ENCODE measurements around the gene SLCO3A1.

The SLCO3A1 gene

GRCh38 chr15:91916051-91916450 is 62.5 kb downstream of the SLCO3A1 start:
- no peak for FAIRE-seq

GRCh38 chr15:91917686-91918360 is 64.3 kb downstream of the SLCO3A1 start:
- FAIRE-seq = no peak

GRCh38 chr15:91919014-91919534 is 65.6 kb downstream of the SLCO3A1 start:
- FAIRE-seq = no peak

- FAIRE-seq = peak; percentile 74
These were observed 67.8 kb downstream of the SLCO3A1 start for GRCh38 chr15:91921188-91921842.

- no peak for FAIRE-seq
These were observed 68.3 kb downstream of the SLCO3A1 start for GRCh38 chr15:91921843-91922198.

GRCh38 chr15:91922646-91923547 is 69.4 kb downstream of the SLCO3A1 start:
- FAIRE-seq = peak; percentile 45

- FAIRE-seq = no peak
These were observed 70.7 kb downstream of the SLCO3A1 start for GRCh38 chr15:91924183-91924582.

- no peak for FAIRE-seq
These were observed 71.5 kb downstream of the SLCO3A1 start for GRCh38 chr15:91924837-91925495.

GRCh38 chr15:91925794-91926193 is 72.3 kb downstream of the SLCO3A1 start:
- no peak for FAIRE-seq

- FAIRE-seq = no peak
These were observed 73.4 kb downstream of the SLCO3A1 start for GRCh38 chr15:91926908-91927270.

GRCh38 chr15:91927585-91927984 is 74.1 kb downstream of the SLCO3A1 start:
- peak; percentile 60 for FAIRE-seq

- FAIRE-seq = peak; percentile 76
These were observed 75.2 kb downstream of the SLCO3A1 start for GRCh38 chr15:91928675-91929074.

GRCh38 chr15:91929509-91929908 is 76.0 kb downstream of the SLCO3A1 start:
- FAIRE-seq = no peak

- no peak for FAIRE-seq
These were observed 76.6 kb downstream of the SLCO3A1 start for GRCh38 chr15:91930092-91930491.

- no peak for FAIRE-seq
These were observed 82.8 kb downstream of the SLCO3A1 start for GRCh38 chr15:91936182-91936775.

- FAIRE-seq = no peak
These were observed 83.4 kb downstream of the SLCO3A1 start for GRCh38 chr15:91936927-91937326.

GRCh38 chr15:91938136-91938535 is 84.6 kb downstream of the SLCO3A1 start:
- no peak for FAIRE-seq

- FAIRE-seq = no peak
These were observed 85.9 kb downstream of the SLCO3A1 start for GRCh38 chr15:91939403-91939831.

GRCh38 chr15:91940496-91941381 is 87.2 kb downstream of the SLCO3A1 start:
- FAIRE-seq = no peak

GRCh38 chr15:91941871-91942658 is 88.6 kb downstream of the SLCO3A1 start:
- peak; percentile 5 for FAIRE-seq

All from islet of Langerhans (tissue), 1 donor.